SJSA1 (cell line): ENCODE data around the gene SCLY. TPM values are rescaled to one million over a fixed set of nuclear protein-coding genes. Genes with fewer than 3 reads are reported as not detected.

Source experiments
- DNase-seq, 2 experiments: peaks; one replicate each; pipeline ENCODE4 v3.0.0-alpha.2; 2015 to 2020; ENCODE audit warnings: low spot score in 2 of 2, low read depth in 1 of 2
- H3K27ac ChIP-seq: fragments of 250-450 bp; sonication (Bioruptor Pico); 2 replicates; pipeline ENCODE4 v1.5.1; 2020; ENCODE audit warnings: mild to moderate bottlenecking, moderate library complexity
- H3K27me3 ChIP-seq: fragments of 250-450 bp; sonication (Bioruptor Pico); replicated peaks from 2 replicates; pipeline ENCODE4 v1.5.1; 2020; ENCODE audit warnings: mild to moderate bottlenecking, moderate library complexity
- H3K36me3 ChIP-seq: fragments of 250-450 bp; sonication (Bioruptor Pico); 2 replicates; pipeline ENCODE4 v1.5.1; 2020; ENCODE audit warnings: mild to moderate bottlenecking
- H3K4me1 ChIP-seq: fragments of 250-450 bp; sonication (Bioruptor Pico); replicated peaks from 2 replicates; pipeline ENCODE4 v1.6.1; 2021; ENCODE audit warnings: mild to moderate bottlenecking
- H3K4me3 ChIP-seq: fragments of 250-450 bp; sonication (Bioruptor Pico); 2 replicates; pipeline ENCODE4 v1.5.1; 2020; ENCODE audit warnings: mild to moderate bottlenecking
- H3K9me3 ChIP-seq: fragments of 250-450 bp; sonication (Bioruptor Pico); replicated peaks from 2 replicates; pipeline ENCODE4 v1.5.1; 2020; ENCODE audit warnings: mild to moderate bottlenecking
- total RNA-seq: library from RNA; depleted of rRNA; stranded (reverse); fragments of >200 nt; shearing (Covaris generic); gene quantifications from 2 replicates; pipeline ENCODE4 v1.2.3, GENCODE V29; 2014; rRNA removed

SCLY gene
- total RNA-seq, 1 experiment from 2014 or later, result 38.1 TPM

- Histone ChIP-seq H3K4me3 (no peak overlapping the region), H3K9me3 (no peaks in the 10 kb centered on the region), H3K36me3 (no peaks in the 10 kb centered on the region), H3K27me3 (no peaks in the 10 kb centered on the region), H3K4me1 (peaks cover 11% of the 10 kb centered on the region), H3K27ac (no peak overlapping the region)
- DNase-seq, result no peak
These were observed 88.2 kb downstream of the SCLY start for GRCh38 chr2:238148981-238149380.

Other genes starting within 250 kb of the SCLY start
- 0.22 and 1.7 TPM in 2 replicates for gene RAMP1, start 201.4 kb upstream of the SCLY start, total RNA-seq
- 63.0 and 100 TPM in 2 replicates for gene UBE2F, start 94.0 kb upstream of the SCLY start, total RNA-seq
- gene ESPNL, start 39.3 kb downstream of the SCLY start, total RNA-seq, result 3.5 and 6.9 TPM in 2 replicates
- 0.50 and 1.5 TPM in 2 replicates for gene KLHL30, start 77.7 kb downstream of the SCLY start, total RNA-seq
- gene ERFE, start 98.0 kb downstream of the SCLY start, total RNA-seq, result 8.4 and 14.9 TPM in 2 replicates
- 14.5 and 20.2 TPM in 2 replicates for gene ILKAP, start 142.7 kb downstream of the SCLY start, total RNA-seq
- 13.8 and 31.7 TPM in 2 replicates for gene HES6, start 179.0 kb downstream of the SCLY start, total RNA-seq
- 4.6 and 5.8 TPM in 2 replicates for gene PER2, start 227.6 kb downstream of the SCLY start, total RNA-seq